LNCAP (cell line): ENCODE measurements around the gene SUPT4H1.

Experiments used
- TF ChIP-seq, protein P1 (sequence below): fragments of 450-650 bp; IDR thresholded peaks from 2 replicates; pipeline ENCODE4 v1.5.1; 2017; ENCODE audit warnings: mild to moderate bottlenecking

The SUPT4H1 gene

DNA sequence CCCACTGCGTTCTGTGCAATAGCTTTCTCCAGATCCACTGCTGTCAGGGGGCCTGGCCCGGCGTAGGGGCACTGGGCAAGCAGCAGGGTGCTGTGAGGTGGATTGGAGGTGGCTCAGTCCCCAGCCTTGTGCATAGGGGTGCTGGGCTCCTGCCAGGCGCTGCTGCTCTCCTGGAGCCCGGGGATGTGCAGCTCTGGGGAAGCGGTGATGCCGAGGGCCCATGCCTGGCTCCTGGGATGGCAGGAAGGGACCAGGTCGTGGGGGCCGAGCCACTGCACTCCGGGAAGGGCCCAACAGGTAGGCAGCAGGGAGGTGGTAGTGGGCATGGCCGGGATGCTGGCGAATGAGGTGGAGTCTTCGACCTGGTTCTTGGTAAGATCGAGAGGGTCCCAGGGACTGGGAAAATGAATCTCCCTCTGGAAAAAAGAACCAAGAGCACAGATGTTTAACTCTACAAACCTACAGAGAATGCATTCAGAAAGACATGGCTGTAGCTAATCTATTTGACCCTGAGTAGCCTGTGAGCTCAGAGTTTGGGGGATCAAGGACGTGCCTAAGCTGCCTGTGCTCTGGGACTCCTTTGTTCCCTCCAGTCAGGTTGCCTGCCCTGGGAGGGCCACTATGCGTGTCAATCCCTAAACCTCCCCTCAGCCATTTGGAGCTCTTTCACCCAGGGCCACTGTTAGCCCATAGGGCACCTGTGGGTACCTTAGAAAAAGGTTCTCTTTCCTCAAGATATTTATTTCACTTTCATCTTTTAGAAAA is 6.6 kb upstream of the SUPT4H1 start:
- TF ChIP-seq, protein P1, sequence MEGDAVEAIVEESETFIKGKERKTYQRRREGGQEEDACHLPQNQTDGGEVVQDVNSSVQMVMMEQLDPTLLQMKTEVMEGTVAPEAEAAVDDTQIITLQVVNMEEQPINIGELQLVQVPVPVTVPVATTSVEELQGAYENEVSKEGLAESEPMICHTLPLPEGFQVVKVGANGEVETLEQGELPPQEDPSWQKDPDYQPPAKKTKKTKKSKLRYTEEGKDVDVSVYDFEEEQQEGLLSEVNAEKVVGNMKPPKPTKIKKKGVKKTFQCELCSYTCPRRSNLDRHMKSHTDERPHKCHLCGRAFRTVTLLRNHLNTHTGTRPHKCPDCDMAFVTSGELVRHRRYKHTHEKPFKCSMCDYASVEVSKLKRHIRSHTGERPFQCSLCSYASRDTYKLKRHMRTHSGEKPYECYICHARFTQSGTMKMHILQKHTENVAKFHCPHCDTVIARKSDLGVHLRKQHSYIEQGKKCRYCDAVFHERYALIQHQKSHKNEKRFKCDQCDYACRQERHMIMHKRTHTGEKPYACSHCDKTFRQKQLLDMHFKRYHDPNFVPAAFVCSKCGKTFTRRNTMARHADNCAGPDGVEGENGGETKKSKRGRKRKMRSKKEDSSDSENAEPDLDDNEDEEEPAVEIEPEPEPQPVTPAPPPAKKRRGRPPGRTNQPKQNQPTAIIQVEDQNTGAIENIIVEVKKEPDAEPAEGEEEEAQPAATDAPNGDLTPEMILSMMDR = no peak

DNA sequence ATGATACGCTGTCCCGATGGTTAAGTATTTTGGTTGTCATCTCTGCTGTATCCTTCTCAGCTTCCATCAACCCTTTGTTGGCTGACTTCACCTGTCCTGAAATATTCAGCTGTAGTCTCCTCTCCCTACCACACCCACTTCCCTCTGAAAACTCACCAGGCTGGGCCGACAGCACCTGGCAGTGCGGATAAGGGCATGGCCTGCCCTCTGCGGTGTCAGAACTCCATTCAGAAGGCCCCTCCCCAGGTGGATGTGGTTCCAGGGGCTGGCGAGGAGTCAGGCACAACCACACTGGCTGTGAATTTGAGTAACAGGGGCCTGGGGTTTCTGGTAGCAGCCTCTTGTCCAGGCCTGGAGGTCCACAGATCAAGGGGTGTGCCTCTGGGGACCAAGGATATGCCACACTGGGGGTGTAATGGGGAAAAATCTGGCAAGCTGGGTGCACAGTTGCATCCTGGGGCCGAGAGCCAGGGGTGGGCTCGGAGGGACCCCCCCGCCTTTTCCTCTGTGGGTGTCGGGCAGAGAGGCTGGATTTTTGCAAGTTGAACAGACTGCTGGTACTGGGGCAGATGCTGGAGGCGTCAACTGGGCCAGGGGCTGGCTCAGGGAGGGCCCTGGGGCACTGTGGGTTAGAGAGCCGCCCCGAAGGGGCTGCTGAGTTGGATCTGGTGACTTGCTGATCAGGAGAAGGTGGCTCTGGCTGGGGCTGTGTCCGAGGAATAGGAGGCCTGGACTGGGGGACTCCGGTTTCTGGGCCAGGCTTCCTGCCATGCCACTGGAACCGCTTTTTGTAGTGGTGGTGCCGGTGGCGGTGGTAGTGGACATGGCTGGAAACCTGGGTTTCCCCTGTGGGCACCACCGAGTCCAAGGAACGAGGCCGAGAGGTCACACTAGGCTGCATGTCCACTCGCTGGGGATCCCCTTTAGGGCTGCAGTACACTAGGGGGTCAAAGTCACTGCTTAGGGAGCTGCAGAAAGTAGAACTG is 5.6 kb upstream of the SUPT4H1 start:
- TF ChIP-seq, protein P1 = no peak

DNA sequence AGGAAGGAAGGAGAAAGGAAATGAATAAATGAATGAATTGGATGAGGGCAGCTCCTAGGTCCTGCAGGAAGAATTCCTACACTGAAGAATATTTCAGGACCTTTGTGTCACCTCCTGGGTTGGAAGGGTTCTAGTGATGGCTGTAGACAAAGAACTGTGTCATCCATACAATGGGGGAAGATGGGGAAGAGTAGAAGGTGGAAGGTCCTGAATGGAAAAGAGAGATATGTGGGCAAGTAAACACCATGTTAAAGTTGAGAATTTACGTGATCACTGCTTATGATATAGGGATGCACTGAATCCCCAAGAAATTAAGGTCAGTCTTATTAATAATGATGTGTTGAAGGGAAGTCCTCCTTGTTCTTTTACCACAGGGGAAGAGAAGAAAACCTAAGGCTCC is 4.2 kb upstream of the SUPT4H1 start:
- TF ChIP-seq, protein P1 = no peak

DNA sequence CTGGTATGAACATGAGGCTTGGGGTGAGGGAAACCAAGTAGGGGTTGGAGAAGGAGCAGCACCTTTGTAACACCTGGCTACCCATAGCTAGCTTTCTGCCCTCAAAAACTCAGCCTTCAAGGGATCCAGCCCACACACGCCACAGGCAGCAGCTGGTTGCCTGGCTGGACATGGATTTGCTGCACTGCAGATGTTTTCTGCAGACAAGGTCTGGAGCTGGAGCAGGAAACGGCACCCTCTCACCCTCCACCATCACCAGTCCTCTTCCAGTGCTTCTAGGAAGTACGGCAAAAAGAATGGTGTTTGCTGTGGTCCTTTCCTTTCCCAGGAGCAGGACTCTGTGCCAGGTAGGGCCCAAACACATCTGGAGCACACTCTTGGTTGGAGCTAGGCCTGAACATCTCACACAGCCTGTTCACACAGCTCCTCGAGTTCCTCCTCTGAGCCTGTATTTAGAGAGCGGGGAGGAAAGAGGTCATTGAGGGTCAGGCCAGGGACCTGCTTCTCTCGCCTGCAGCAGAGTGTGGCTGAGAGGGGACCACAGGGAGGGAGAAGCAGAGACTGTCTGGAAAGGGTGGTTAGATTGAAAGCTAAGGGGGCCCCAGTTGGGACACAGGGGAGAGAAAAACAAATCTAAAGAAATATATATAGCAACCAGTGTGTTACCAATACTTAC is 2.7 kb upstream of the SUPT4H1 start:
- TF ChIP-seq, protein P1 = no peak

DNA sequence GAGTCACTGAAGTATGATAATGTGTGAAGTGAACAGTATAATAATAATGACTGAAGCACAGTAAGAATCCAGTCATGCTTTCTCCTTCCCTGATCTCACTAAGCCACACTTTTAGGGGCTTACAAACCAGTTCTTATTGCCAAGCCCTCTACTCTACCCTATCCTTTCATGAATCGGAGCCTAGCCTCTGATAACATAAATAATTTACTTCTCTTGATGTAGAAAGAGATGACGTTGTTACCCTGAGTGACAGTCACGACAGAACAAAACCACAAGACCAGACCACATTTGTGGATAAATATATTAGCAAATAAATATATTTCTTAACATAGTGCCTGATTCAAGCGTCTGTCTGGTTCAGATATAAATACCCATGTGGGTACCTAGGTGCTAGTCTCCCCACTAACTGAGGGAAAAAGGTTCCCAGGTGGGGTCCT is 1.4 kb upstream of the SUPT4H1 start:
- TF ChIP-seq, protein P1 = no peak

DNA sequence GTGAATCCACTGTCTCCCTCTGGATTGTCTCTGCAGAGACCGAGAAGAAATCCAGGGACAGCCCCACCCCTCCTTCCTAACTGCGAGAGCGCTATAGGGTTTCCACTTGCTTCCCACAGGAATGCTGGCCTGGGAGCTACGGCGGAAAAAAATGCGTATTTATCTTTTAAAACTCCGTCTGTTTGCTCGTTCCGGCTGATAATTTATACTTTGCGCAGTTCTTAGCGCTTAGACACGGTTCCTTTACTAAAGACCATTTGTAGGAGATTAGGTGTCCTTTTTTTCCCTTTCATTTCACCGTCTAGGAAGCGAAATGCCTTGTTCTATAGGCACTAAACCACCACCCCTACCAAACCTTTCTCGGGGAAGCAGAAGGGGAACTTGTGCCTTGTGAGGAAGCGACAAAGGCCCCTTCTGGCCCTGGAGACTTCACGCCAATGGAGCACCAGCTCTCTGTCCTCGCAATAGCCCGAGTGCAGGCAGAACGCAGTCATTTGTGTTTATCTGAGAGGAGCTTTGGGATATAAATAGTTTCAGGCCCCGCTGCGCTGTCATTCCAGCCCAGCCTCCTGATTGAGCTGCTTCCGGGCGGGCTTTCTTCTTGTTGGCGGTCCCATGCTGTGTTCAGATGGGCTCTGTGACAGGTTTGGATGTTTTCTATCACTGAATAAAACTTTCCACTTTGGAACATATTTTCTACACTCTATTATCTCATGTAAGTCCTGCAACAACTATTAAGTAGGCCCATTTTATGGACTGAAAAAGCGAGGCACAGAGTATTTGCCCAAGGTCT is 791 bp upstream of the SUPT4H1 start:
- TF ChIP-seq, protein P1 = no peak
